Upper lobe of left lung (tissue), 6 donors: ENCODE measurements around the gene PPP1CA. TPM values are rescaled to one million over a fixed set of nuclear protein-coding genes. Genes with fewer than 3 reads are reported as not detected.

Source experiments
- ATAC-seq, 2 donors: fragments of 200-7000 bp; cut with Tn5 transposase; one replicate each; pipeline ENCODE4 v1.9.1; 2022; ENCODE audit warnings: mild to moderate bottlenecking in 2 of 2, moderate library complexity in 2 of 2; ENCODE audit not compliant: low FRiP score in 2 of 2
- DNase-seq, 2 donors: peaks; one replicate each; pipeline ENCODE4 v3.0.0-alpha.2; 2019 to 2020
- H3K27ac ChIP-seq, 4 donors: fragments of 200-600 bp; sonication (generic); one replicate each; pipeline ENCODE4 v1.5.1; 2016 to 2019
- H3K27me3 ChIP-seq, 4 donors: fragments of 200-600 bp; sonication (generic); one replicate each; pipeline ENCODE4 v1.5.1; 2017 to 2019
- H3K36me3 ChIP-seq, 4 donors: fragments of 200-600 bp; sonication (generic); one replicate each; pipeline ENCODE4 v1.5.1; 2016 to 2019
- H3K4me1 ChIP-seq, 4 donors: fragments of 200-600 bp; sonication (generic); one replicate each; pipeline ENCODE4 v1.5.1; 2018 to 2019
- H3K4me3 ChIP-seq, 4 donors: fragments of 200-600 bp; sonication (generic); one replicate each; pipeline ENCODE4 v1.5.1; 2017 to 2019; ENCODE audit warnings: mild to moderate bottlenecking in 2 of 4, moderate library complexity in 1 of 4
- H3K9me3 ChIP-seq, 4 donors: fragments of 200-600 bp; sonication (generic); one replicate each; pipeline ENCODE4 v1.5.1; 2018 to 2019
- CTCF ChIP-seq, 6 experiments: fragments of 450-650 bp in 4 of 6; fragments of 200-600 bp in 2 of 6; sonication (generic) in 2 of 6; IDR thresholded peaks; one replicate each; pipeline ENCODE4 v1.5.1; 2016 to 2019; ENCODE audit warnings: antibody characterized with exemption in 6 of 6
- EP300 ChIP-seq, 4 donors: sonication (generic); formaldehyde crosslinking; IDR thresholded peaks; one replicate each; pipeline ENCODE4 v1.5.1; 2017; ENCODE audit warnings: antibody characterized with exemption in 4 of 4, control low read depth in 2 of 4
- POLR2A ChIP-seq, 4 donors: fragments of 450-650 bp; IDR thresholded peaks; one replicate each; pipeline ENCODE4 v1.5.1; 2016 to 2017; ENCODE audit warnings: antibody characterized with exemption in 4 of 4, mild to moderate bottlenecking in 2 of 4
- POLR2AphosphoS5 ChIP-seq, 2 donors: sonication (generic); formaldehyde crosslinking; IDR thresholded peaks; one replicate each; pipeline ENCODE4 v1.5.1; 2017; ENCODE audit warnings: antibody characterized with exemption in 2 of 2
- whole genome bisulfite sequencing, 2 donors: methylation state at CpG; one replicate each; pipeline ENCODE4 v1.1.5; 2017 to 2018; 5-methylcytosine and 5-hydroxymethylcytosine counted together
- total RNA-seq, 6 donors: library from RNA; depleted of rRNA in 4 of 6; stranded (reverse); fragments of >200 nt in 4 of 6; gene quantifications; one replicate each; pipeline versions ENCODE4 v1.1.0 to v1.2.1, GENCODE V29; 2016 to 2021
- donor health status: DM: no; HTN: no; CAD: no; lungs with moderate emphysema.
- donor health status: DM: no; HTN: yes; CAD: no; lungs with severe emphysema.

Gene PPP1CA
- total RNA-seq, 6 donors from 2014 or later = 83.8 to 191 (median 135) TPM

GRCh38 chr11:67369801-67370284, 31.8 kb downstream of the PPP1CA start:
- Histone ChIP-seq H3K27ac (peak overlapping the region; percentile 24 to 98 (median 78)), H3K4me3 (no peak overlapping the region), H3K36me3 (peaks cover 0 to 6% (median 2%) of the 10 kb centered on the region in 4 donors), H3K27me3 (no peaks in the 10 kb centered on the region), H3K9me3 (no peaks in the 10 kb centered on the region), H3K4me1 (peaks cover 62 to 91% (median 69%) of the 10 kb centered on the region in 4 donors)
- DNase-seq (no peak), ATAC-seq (no peak)
- no peak for TF ChIP-seq POLR2A (IDR thresholded peaks at IDR 0.05)
- TF ChIP-seq POLR2AphosphoS5 (IDR thresholded peaks at IDR 0.05) = no peak
- no peak for TF ChIP-seq EP300 (IDR thresholded peaks at IDR 0.05)
- TF ChIP-seq CTCF (IDR thresholded peaks at IDR 0.05) = no peak
- WGBS, 2 donors = 40 to 49% methylated on average over 11 to 12 of the region's 12 CpGs

GRCh38 chr11:67369275-67369674, 32.4 kb downstream of the PPP1CA start:
- DNase-seq (no peak), ATAC-seq (no peak)
- H3K27me3 ChIP-seq = no peaks in the 10 kb centered on the region
- H3K27ac ChIP-seq = peak overlapping the region in 3 of 4 donors; percentile 24 to 98 (median 69)
- H3K4me3 ChIP-seq = no peak overlapping the region
- H3K4me1 ChIP-seq = peaks cover 57 to 85% (median 64%) of the 10 kb centered on the region in 4 donors
- H3K9me3 ChIP-seq = no peaks in the 10 kb centered on the region
- H3K36me3 ChIP-seq = peaks cover 0 to 12% (median 2%) of the 10 kb centered on the region in 4 donors
- no peak for TF ChIP-seq EP300 (IDR thresholded peaks at IDR 0.05)
- TF ChIP-seq CTCF (IDR thresholded peaks at IDR 0.05) = no peak
- no peak for TF ChIP-seq POLR2AphosphoS5 (IDR thresholded peaks at IDR 0.05)
- 80 to 82% methylated on average over 8 of the region's 8 CpGs for WGBS, 2 donors

GRCh38 chr11:67368621-67369020, 33.0 kb downstream of the PPP1CA start:
- Histone ChIP-seq H3K4me3 (no peak overlapping the region), H3K9me3 (no peaks in the 10 kb centered on the region), H3K36me3 (peaks cover 0 to 13% (median 4%) of the 10 kb centered on the region in 4 donors), H3K27ac (peak overlapping the region in 1 of 4 donors; percentile 98), H3K27me3 (no peaks in the 10 kb centered on the region), H3K4me1 (peaks cover 50 to 79% (median 58%) of the 10 kb centered on the region in 4 donors)
- whole genome bisulfite sequencing, 2 donors = 62 to 68% methylated on average over 3 of the region's 3 CpGs
- ATAC-seq (no peak), DNase-seq (no peak)
- TF ChIP-seq POLR2A (IDR thresholded peaks at IDR 0.05) = no peak
- no peak for TF ChIP-seq CTCF (IDR thresholded peaks at IDR 0.05)
- TF ChIP-seq POLR2AphosphoS5 (IDR thresholded peaks at IDR 0.05) = no peak
- no peak for TF ChIP-seq EP300 (IDR thresholded peaks at IDR 0.05)

GRCh38 chr11:67367761-67368227, 33.9 kb downstream of the PPP1CA start:
- no peak for ATAC-seq
- Histone ChIP-seq H3K4me3 (no peak overlapping the region), H3K27me3 (no peaks in the 10 kb centered on the region), H3K36me3 (peaks cover 0 to 13% (median 4%) of the 10 kb centered on the region in 4 donors), H3K4me1 (peaks cover 49 to 74% (median 57%) of the 10 kb centered on the region in 4 donors), H3K27ac (peak overlapping the region in 3 of 4 donors; percentile 30 to 77 (median 42)), H3K9me3 (no peaks in the 10 kb centered on the region)
- DNase-seq = no peak
- WGBS, 2 donors = 42 to 55% methylated on average over 7 of the region's 7 CpGs
- TF ChIP-seq POLR2AphosphoS5 (IDR thresholded peaks at IDR 0.05) (no peak), POLR2A (IDR thresholded peaks at IDR 0.05) (no peak), CTCF (IDR thresholded peaks at IDR 0.05) (no peak), EP300 (IDR thresholded peaks at IDR 0.05) (no peak)
